ENCODE results near the gene IHH. TPM values are rescaled to one million over a fixed set of nuclear protein-coding genes. Genes with fewer than 3 reads are reported as not detected.

IHH gene
- total RNA-seq, 1 experiment from 2014 or later: 0.07 TPM

GRCh38 chr2:219028141-219028540 lies 32.6 kb downstream of the IHH start:
- ChIA-PET POLR2A (ENCODE audit: unreplicated experiment) (no interaction called here), CTCF (no interaction called here)
- Histone ChIP-seq H3K4me2 (ENCODE audit: low read length) (no peak overlapping the region), H3K9ac (ENCODE audit: low read length) (no peak overlapping the region), H3K4me1 (ENCODE audit: insufficient read depth, low read length) (no peaks in the 10 kb centered on the region), H2AFZ (ENCODE audit: low read length) (no peak overlapping the region), H3K9me2 (replicated peaks; ENCODE audit: low read length) (no peaks in the 10 kb centered on the region), H4K20me1 (ENCODE audit: low read length) (no peaks in the 10 kb centered on the region), H3K9me3 (ENCODE audit: low read length) (no peaks in the 10 kb centered on the region), H3K4me3 (ENCODE audit: low read length) (no peak overlapping the region), H3K79me2 (ENCODE audit: low read length) (no peaks in the 10 kb centered on the region), H3K27me3 (ENCODE audit: low read length) (no peaks in the 10 kb centered on the region), H3F3A (ENCODE audit: low read length, unreplicated experiment) (no peaks in the 10 kb centered on the region), H3K27ac (ENCODE audit: low read length) (no peak overlapping the region), H3K36me3 (ENCODE audit: low read depth, low read length) (no peaks in the 10 kb centered on the region)
- BruUV-seq (replicated peaks): no TSS peak
- DNase-seq: no peak
- intact Hi-C loops (cut with micrococcal nuclease): loop anchor here (5.0 kb wide), 1 partner anchor 34 kb away; the partner anchor contains the start of gene IHH
- no peak for ATAC-seq
- TF ChIP-seq EZH2phosphoT487 (IDR thresholded peaks at IDR 0.05; ENCODE audit: borderline replicate concordance, low read length): no peak
- no peak for TF ChIP-seq EZH2 (IDR thresholded peaks at IDR 0.05; ENCODE audit: low read length, unreplicated experiment)
- TF ChIP-seq, protein P1, sequence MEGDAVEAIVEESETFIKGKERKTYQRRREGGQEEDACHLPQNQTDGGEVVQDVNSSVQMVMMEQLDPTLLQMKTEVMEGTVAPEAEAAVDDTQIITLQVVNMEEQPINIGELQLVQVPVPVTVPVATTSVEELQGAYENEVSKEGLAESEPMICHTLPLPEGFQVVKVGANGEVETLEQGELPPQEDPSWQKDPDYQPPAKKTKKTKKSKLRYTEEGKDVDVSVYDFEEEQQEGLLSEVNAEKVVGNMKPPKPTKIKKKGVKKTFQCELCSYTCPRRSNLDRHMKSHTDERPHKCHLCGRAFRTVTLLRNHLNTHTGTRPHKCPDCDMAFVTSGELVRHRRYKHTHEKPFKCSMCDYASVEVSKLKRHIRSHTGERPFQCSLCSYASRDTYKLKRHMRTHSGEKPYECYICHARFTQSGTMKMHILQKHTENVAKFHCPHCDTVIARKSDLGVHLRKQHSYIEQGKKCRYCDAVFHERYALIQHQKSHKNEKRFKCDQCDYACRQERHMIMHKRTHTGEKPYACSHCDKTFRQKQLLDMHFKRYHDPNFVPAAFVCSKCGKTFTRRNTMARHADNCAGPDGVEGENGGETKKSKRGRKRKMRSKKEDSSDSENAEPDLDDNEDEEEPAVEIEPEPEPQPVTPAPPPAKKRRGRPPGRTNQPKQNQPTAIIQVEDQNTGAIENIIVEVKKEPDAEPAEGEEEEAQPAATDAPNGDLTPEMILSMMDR (conservative IDR thresholded peaks at IDR 0.05; ENCODE audit: low read depth, low read length): no peak

DNA sequence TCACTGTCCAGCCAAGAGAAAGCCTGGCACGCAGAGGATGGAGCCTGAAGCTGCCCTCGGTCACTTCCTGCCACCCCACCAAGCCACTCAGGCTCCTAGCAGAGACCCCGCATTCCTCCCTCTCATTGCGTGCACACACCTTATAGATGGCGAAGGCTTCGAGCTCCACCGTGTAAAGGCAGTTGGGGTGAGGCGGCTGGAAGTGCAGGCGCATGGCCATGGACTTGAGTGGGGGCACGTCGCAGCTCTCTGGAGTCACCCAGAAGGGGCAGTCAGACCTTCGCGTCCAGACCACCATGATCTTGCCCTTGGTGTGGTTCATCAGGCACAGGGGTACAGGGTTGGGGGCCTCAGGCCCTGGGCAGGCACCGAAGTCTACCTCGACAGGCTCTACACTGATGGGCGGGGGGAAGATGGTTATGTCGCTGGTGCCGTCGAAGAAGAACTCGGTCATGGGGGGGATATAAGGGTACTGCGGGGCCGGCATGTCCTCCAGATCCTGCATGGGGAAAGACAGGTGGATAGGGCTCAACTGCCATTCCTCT lies 33.1 kb downstream of the IHH start:
- BruUV-seq (replicated peaks): no TSS peak
- Histone ChIP-seq H3F3A (ENCODE audit: low read length, unreplicated experiment) (no peaks in the 10 kb centered on the region), H4K20me1 (ENCODE audit: low read length) (no peaks in the 10 kb centered on the region), H3K27me3 (ENCODE audit: low read length) (no peaks in the 10 kb centered on the region), H3K4me2 (ENCODE audit: low read length) (no peak overlapping the region), H3K4me3 (ENCODE audit: low read length) (no peak overlapping the region), H3K27ac (ENCODE audit: low read length) (no peak overlapping the region), H3K4me1 (ENCODE audit: insufficient read depth, low read length) (no peaks in the 10 kb centered on the region), H3K9me3 (ENCODE audit: low read length) (no peaks in the 10 kb centered on the region), H3K36me3 (ENCODE audit: low read depth, low read length) (no peaks in the 10 kb centered on the region), H2AFZ (ENCODE audit: low read length) (no peak overlapping the region), H3K9me2 (replicated peaks; ENCODE audit: low read length) (no peaks in the 10 kb centered on the region), H3K9ac (ENCODE audit: low read length) (no peak overlapping the region), H3K79me2 (ENCODE audit: low read length) (no peaks in the 10 kb centered on the region)
- ChIA-PET CTCF (interaction anchor here (0.5 kb wide), 1 partner anchor 543 kb away, joined by 5 read pairs; no protein-coding TSS in a partner anchor), POLR2A (ENCODE audit: unreplicated experiment) (no interaction called here)
- ATAC-seq (no peak), DNase-seq (no peak)
- TF ChIP-seq EZH2phosphoT487 (IDR thresholded peaks at IDR 0.05; ENCODE audit: borderline replicate concordance, low read length): no peak
- TF ChIP-seq EZH2 (IDR thresholded peaks at IDR 0.05; ENCODE audit: low read length, unreplicated experiment): no peak
- TF ChIP-seq, protein P1 (conservative IDR thresholded peaks at IDR 0.05; ENCODE audit: low read depth, low read length): no peak
- intact Hi-C loops (cut with micrococcal nuclease): loop anchor here (5.0 kb wide), 1 partner anchor 35 kb away; the partner anchor contains the start of gene IHH

DNA sequence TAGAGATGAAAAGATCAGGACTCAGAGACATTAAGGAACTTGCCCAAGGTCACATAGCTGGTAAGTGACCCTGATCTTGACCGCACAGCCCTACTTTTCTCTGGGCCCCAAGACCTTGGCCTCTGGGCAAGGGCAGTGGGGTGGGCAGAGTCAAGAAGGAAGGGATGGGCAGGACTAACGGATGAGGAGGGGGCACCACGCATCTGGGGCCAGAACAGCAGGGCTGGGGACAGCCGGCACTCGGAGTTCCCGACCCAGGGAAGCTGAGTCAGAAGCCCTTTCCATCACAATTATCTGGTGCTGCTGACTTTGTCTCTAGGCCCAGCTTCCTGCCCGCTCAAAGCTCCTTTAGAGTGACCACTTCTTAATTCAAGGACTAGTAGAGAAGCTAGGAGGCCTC lies 33.8 kb downstream of the IHH start:
- no peaks in the 10 kb centered on the region for H3F3A ChIP-seq (ENCODE audit: low read length, unreplicated experiment)
- intact Hi-C loops (cut with micrococcal nuclease): loop anchor here (5.0 kb wide), 1 partner anchor 35 kb away; the partner anchor contains the start of gene IHH
- ATAC-seq (no peak), DNase-seq (no peak)
- H3K9ac ChIP-seq (ENCODE audit: low read length): no peak overlapping the region
- no peak for TF ChIP-seq EZH2phosphoT487 (IDR thresholded peaks at IDR 0.05; ENCODE audit: borderline replicate concordance, low read length)
- ChIA-PET CTCF (interaction anchor here (0.5 to 0.7 kb wide), 2 partner anchors 130 to 542 kb away, joined by 4 to 5 read pairs; no protein-coding TSS in a partner anchor), POLR2A (ENCODE audit: unreplicated experiment) (no interaction called here)
- H3K9me3 ChIP-seq (ENCODE audit: low read length): no peaks in the 10 kb centered on the region
- H3K9me2 ChIP-seq (replicated peaks; ENCODE audit: low read length): no peaks in the 10 kb centered on the region
- no peak overlapping the region for H3K4me2 ChIP-seq (ENCODE audit: low read length)
- no peaks in the 10 kb centered on the region for H3K36me3 ChIP-seq (ENCODE audit: low read depth, low read length)
- H2AFZ ChIP-seq (ENCODE audit: low read length): no peak overlapping the region
- H3K27ac ChIP-seq (ENCODE audit: low read length): no peak overlapping the region
- no TSS peak for BruUV-seq (replicated peaks)
- H4K20me1 ChIP-seq (ENCODE audit: low read length): no peaks in the 10 kb centered on the region
- no peaks in the 10 kb centered on the region for H3K4me1 ChIP-seq (ENCODE audit: insufficient read depth, low read length)
- no peaks in the 10 kb centered on the region for H3K79me2 ChIP-seq (ENCODE audit: low read length)
- H3K27me3 ChIP-seq (ENCODE audit: low read length): no peaks in the 10 kb centered on the region
- H3K4me3 ChIP-seq (ENCODE audit: low read length): no peak overlapping the region

Data from PC-3 (cell line).